Iris pigment epithelial cell (primary cell): ENCODE measurements around the gene TRAM2.
"Not testable (repeated sequence)": the region's sequence is repeated elsewhere in the genome, so short reads cannot be mapped to it uniquely, and the experiment has no call there.

Experiments
- DNase-seq: peaks from one replicate; pipeline ENCODE4 v3.0.0-alpha.2; 2011; ENCODE audit warnings: low read depth

TRAM2 gene

GRCh38 chr6:52491203-52492069 lies 85.4 kb downstream of the TRAM2 start:
- peak; percentile 54 for DNase-seq

GRCh38 chr6:52489881-52490280 lies 87.0 kb downstream of the TRAM2 start:
- DNase-seq, result no peak

- DNase-seq, result no peak
Measured at GRCh38 chr6:52483671-52484003, 93.2 kb downstream of the TRAM2 start.

- DNase-seq, result peak; percentile 31
Measured at GRCh38 chr6:52482903-52483670, 93.8 kb downstream of the TRAM2 start.

- peak; percentile 50 for DNase-seq
Measured at GRCh38 chr6:52475307-52475706, 101.6 kb downstream of the TRAM2 start.

- no peak for DNase-seq
Measured at GRCh38 chr6:52474173-52474572, 102.7 kb downstream of the TRAM2 start.

GRCh38 chr6:52461194-52461593 lies 115.7 kb downstream of the TRAM2 start:
- not testable (repeated sequence) for DNase-seq

GRCh38 chr6:52457096-52457495 lies 119.8 kb downstream of the TRAM2 start:
- no peak for DNase-seq

GRCh38 chr6:52454556-52454955 lies 122.3 kb downstream of the TRAM2 start:
- DNase-seq, result peak; percentile 60
